OCI-LY7 (cell line): ENCODE results near the gene UMAD1.

ENCODE experiments used
- EZH2phosphoT487 ChIP-seq: fragments of 200-600 bp; sonication (generic); IDR thresholded peaks from 2 replicates; pipeline ENCODE4 v1.6.1; 2018; ENCODE audit warnings: low read depth, borderline replicate concordance, mild to moderate bottlenecking, mixed run types, antibody characterized with exemption, low read length, moderate library complexity, mixed read lengths
- TF ChIP-seq, protein P1 (sequence below): fragments of 200-600 bp; sonication (generic); conservative IDR thresholded peaks from 2 replicates; pipeline ENCODE4 v1.5.1; 2014; ENCODE audit warnings: mild to moderate bottlenecking, antibody characterized with exemption, low read length, moderate library complexity, mixed read lengths

GRCh38 chr7:7859411-7859810 is 218.9 kb downstream of the UMAD1 start:
- TF ChIP-seq, protein P1, sequence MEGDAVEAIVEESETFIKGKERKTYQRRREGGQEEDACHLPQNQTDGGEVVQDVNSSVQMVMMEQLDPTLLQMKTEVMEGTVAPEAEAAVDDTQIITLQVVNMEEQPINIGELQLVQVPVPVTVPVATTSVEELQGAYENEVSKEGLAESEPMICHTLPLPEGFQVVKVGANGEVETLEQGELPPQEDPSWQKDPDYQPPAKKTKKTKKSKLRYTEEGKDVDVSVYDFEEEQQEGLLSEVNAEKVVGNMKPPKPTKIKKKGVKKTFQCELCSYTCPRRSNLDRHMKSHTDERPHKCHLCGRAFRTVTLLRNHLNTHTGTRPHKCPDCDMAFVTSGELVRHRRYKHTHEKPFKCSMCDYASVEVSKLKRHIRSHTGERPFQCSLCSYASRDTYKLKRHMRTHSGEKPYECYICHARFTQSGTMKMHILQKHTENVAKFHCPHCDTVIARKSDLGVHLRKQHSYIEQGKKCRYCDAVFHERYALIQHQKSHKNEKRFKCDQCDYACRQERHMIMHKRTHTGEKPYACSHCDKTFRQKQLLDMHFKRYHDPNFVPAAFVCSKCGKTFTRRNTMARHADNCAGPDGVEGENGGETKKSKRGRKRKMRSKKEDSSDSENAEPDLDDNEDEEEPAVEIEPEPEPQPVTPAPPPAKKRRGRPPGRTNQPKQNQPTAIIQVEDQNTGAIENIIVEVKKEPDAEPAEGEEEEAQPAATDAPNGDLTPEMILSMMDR: no peak
- no peak for TF ChIP-seq EZH2phosphoT487
